SJCRH30 (cell line): Measurements from ENCODE around the gene FAM124A. TPM values are rescaled to one million over a fixed set of nuclear protein-coding genes. Genes with fewer than 3 reads are reported as not detected.

Experiments used
- DNase-seq, 2 experiments: peaks; one replicate each; pipeline ENCODE4 v3.0.0-alpha.2; 2015 to 2020
- H3K27ac ChIP-seq: fragments of 250-450 bp; sonication (Bioruptor Pico); 2 replicates; pipeline ENCODE4 v1.5.1; 2020; ENCODE audit warnings: mild to moderate bottlenecking, moderate library complexity
- H3K27me3 ChIP-seq: fragments of 250-450 bp; sonication (Bioruptor Pico); 2 replicates; pipeline ENCODE4 v1.5.1; 2020; ENCODE audit warnings: mild to moderate bottlenecking, moderate library complexity
- H3K36me3 ChIP-seq: fragments of 250-450 bp; sonication (Bioruptor Pico); 2 replicates; pipeline ENCODE4 v1.5.1; 2020; ENCODE audit warnings: mild to moderate bottlenecking, moderate library complexity
- H3K4me1 ChIP-seq: fragments of 250-450 bp; sonication (Bioruptor Pico); 2 replicates; pipeline ENCODE4 v1.5.1; 2020; ENCODE audit warnings: mild to moderate bottlenecking, moderate library complexity
- H3K4me3 ChIP-seq: fragments of 250-450 bp; sonication (Bioruptor Pico); 2 replicates; pipeline ENCODE4 v1.5.1; 2020; ENCODE audit warnings: mild to moderate bottlenecking, moderate library complexity
- H3K9me3 ChIP-seq: fragments of 250-450 bp; sonication (Bioruptor Pico); replicated peaks from 2 replicates; pipeline ENCODE4 v1.5.1; 2020; ENCODE audit warnings: mild to moderate bottlenecking, moderate library complexity
- total RNA-seq: library from RNA; depleted of rRNA; stranded (reverse); fragments of >200 nt; shearing (Covaris generic); gene quantifications from 2 replicates; pipeline ENCODE4 v1.2.3, GENCODE V29; 2014; rRNA removed

Gene FAM124A
- 0.45 and 0.73 TPM in 2 replicates for total RNA-seq

GRCh38 chr13:51222037-51222685 lies at the start of gene FAM124A:
Gene FAM124A, plus strand, starts transcription at chr13:51222398. Its CDS starts 104 bp downstream, at chr13:51222502.
- DNase-seq = peak; percentile 28 to 62
- H3K9me3 ChIP-seq = no peaks in the 10 kb centered on the region
- no peaks in the 10 kb centered on the region for H3K36me3 ChIP-seq
- H3K27me3 ChIP-seq = peaks cover 21% of the 10 kb centered on the region
- H3K4me1 ChIP-seq = peaks cover 3% of the 10 kb centered on the region; the same call in 1 of the 2 replicates
- peak within 1 kb of the TSS; percentile 71 for H3K4me3 ChIP-seq
- no peak within 1 kb of the TSS for H3K27ac ChIP-seq

GRCh38 chr13:51175021-51175420 lies 47.2 kb upstream of the FAM124A start:
- no peak for DNase-seq
- Histone ChIP-seq H3K36me3 (no peaks in the 10 kb centered on the region), H3K9me3 (no peaks in the 10 kb centered on the region), H3K27me3 (no peaks in the 10 kb centered on the region), H3K4me1 (no peaks in the 10 kb centered on the region), H3K27ac (no peak overlapping the region), H3K4me3 (no peak overlapping the region)

GRCh38 chr13:51175639-51176038 lies 46.6 kb upstream of the FAM124A start:
- DNase-seq = no peak
- no peaks in the 10 kb centered on the region for H3K4me1 ChIP-seq
- no peaks in the 10 kb centered on the region for H3K27me3 ChIP-seq
- H3K27ac ChIP-seq = no peak overlapping the region
- no peaks in the 10 kb centered on the region for H3K9me3 ChIP-seq
- H3K36me3 ChIP-seq = no peaks in the 10 kb centered on the region
- no peak overlapping the region for H3K4me3 ChIP-seq

- Histone ChIP-seq H3K4me1 (no peaks in the 10 kb centered on the region), H3K4me3 (no peak overlapping the region), H3K27ac (no peak overlapping the region), H3K9me3 (no peaks in the 10 kb centered on the region), H3K36me3 (no peaks in the 10 kb centered on the region), H3K27me3 (no peaks in the 10 kb centered on the region; the same call in 1 of the 2 replicates)
- no peak for DNase-seq
These were observed 45.0 kb upstream of the FAM124A start for GRCh38 chr13:51177188-51177587.

- no peak for DNase-seq
- Histone ChIP-seq H3K4me3 (no peak overlapping the region), H3K27ac (no peak overlapping the region), H3K36me3 (no peaks in the 10 kb centered on the region), H3K27me3 (no peaks in the 10 kb centered on the region; the same call in 1 of the 2 replicates), H3K4me1 (no peaks in the 10 kb centered on the region), H3K9me3 (no peaks in the 10 kb centered on the region)
These were observed 43.6 kb upstream of the FAM124A start for GRCh38 chr13:51178456-51179074.

GRCh38 chr13:51179432-51179971 lies 42.7 kb upstream of the FAM124A start:
- DNase-seq = no peak
- Histone ChIP-seq H3K27me3 (no peaks in the 10 kb centered on the region; the same call in 1 of the 2 replicates), H3K9me3 (no peaks in the 10 kb centered on the region), H3K36me3 (no peaks in the 10 kb centered on the region), H3K4me3 (no peak overlapping the region), H3K27ac (no peak overlapping the region), H3K4me1 (no peaks in the 10 kb centered on the region)

- Histone ChIP-seq H3K9me3 (no peaks in the 10 kb centered on the region), H3K4me3 (no peak overlapping the region), H3K27ac (no peak overlapping the region), H3K27me3 (no peaks in the 10 kb centered on the region; the same call in 1 of the 2 replicates), H3K36me3 (no peaks in the 10 kb centered on the region), H3K4me1 (no peaks in the 10 kb centered on the region)
- no peak for DNase-seq
These were observed 41.2 kb upstream of the FAM124A start for GRCh38 chr13:51180853-51181511.

- no peaks in the 10 kb centered on the region; the same call in 1 of the 2 replicates for H3K27me3 ChIP-seq
- H3K36me3 ChIP-seq = no peaks in the 10 kb centered on the region
- H3K4me1 ChIP-seq = no peaks in the 10 kb centered on the region
- DNase-seq = no peak
- no peaks in the 10 kb centered on the region for H3K9me3 ChIP-seq
- H3K4me3 ChIP-seq = no peak overlapping the region
- no peak overlapping the region for H3K27ac ChIP-seq
These were observed 40.3 kb upstream of the FAM124A start for GRCh38 chr13:51181786-51182383.

- Histone ChIP-seq H3K9me3 (no peaks in the 10 kb centered on the region), H3K4me3 (no peak overlapping the region), H3K27me3 (peaks cover 4% of the 10 kb centered on the region; the same call in 1 of the 2 replicates), H3K36me3 (no peaks in the 10 kb centered on the region), H3K27ac (no peak overlapping the region), H3K4me1 (no peaks in the 10 kb centered on the region)
- no peak for DNase-seq
These were observed 30.5 kb upstream of the FAM124A start for GRCh38 chr13:51191743-51192142.

- no peaks in the 10 kb centered on the region for H3K9me3 ChIP-seq
These were observed 29.9 kb upstream of the FAM124A start for GRCh38 chr13:51192348-51192747.

GRCh38 chr13:51193387-51193786 lies 28.8 kb upstream of the FAM124A start:
- no peaks in the 10 kb centered on the region for H3K9me3 ChIP-seq
- H3K4me1 ChIP-seq = no peaks in the 10 kb centered on the region
- no peak overlapping the region for H3K27ac ChIP-seq
- no peaks in the 10 kb centered on the region for H3K36me3 ChIP-seq
- no peak overlapping the region for H3K4me3 ChIP-seq
- H3K27me3 ChIP-seq = peaks cover 4% of the 10 kb centered on the region; the same call in 1 of the 2 replicates
- DNase-seq = no peak

More at GRCh38 chr13:51192348-51192747, 29.9 kb upstream of the FAM124A start:
- no peak overlapping the region for H3K27ac ChIP-seq
- H3K27me3 ChIP-seq = peaks cover 4% of the 10 kb centered on the region; the same call in 1 of the 2 replicates
- DNase-seq = no peak
- no peaks in the 10 kb centered on the region for H3K4me1 ChIP-seq
- no peak overlapping the region for H3K4me3 ChIP-seq
- H3K36me3 ChIP-seq = no peaks in the 10 kb centered on the region

GRCh38 chr13:51194942-51195341 lies 27.3 kb upstream of the FAM124A start:
- no peak overlapping the region for H3K27ac ChIP-seq
- no peak overlapping the region for H3K4me3 ChIP-seq
- no peaks in the 10 kb centered on the region for H3K4me1 ChIP-seq
- H3K9me3 ChIP-seq = no peaks in the 10 kb centered on the region
- peaks cover 4% of the 10 kb centered on the region; the same call in 1 of the 2 replicates for H3K27me3 ChIP-seq
- DNase-seq = no peak
- no peaks in the 10 kb centered on the region for H3K36me3 ChIP-seq

- H3K4me1 ChIP-seq = no peaks in the 10 kb centered on the region
- DNase-seq = no peak
- H3K27me3 ChIP-seq = no peaks in the 10 kb centered on the region
- no peaks in the 10 kb centered on the region for H3K36me3 ChIP-seq
- no peak overlapping the region for H3K4me3 ChIP-seq
- no peaks in the 10 kb centered on the region for H3K9me3 ChIP-seq
- no peak overlapping the region for H3K27ac ChIP-seq
These were observed 20.3 kb upstream of the FAM124A start for GRCh38 chr13:51201886-51202285.

- Histone ChIP-seq H3K9me3 (no peaks in the 10 kb centered on the region), H3K36me3 (no peaks in the 10 kb centered on the region), H3K27ac (no peak overlapping the region), H3K27me3 (no peaks in the 10 kb centered on the region), H3K4me3 (no peak overlapping the region), H3K4me1 (no peaks in the 10 kb centered on the region)
- DNase-seq = no peak
These were observed 19.6 kb upstream of the FAM124A start for GRCh38 chr13:51202477-51203046.
